SK-N-SH treated with all-trans-retinoic acid at 6 μM for 48 hours (cell line): ENCODE measurements around the gene DNAJC15.

Experiments
- BACH2 ChIP-seq: fragments of 250-450 bp; sonication (Bioruptor Pico); IDR thresholded peaks from 2 replicates; pipeline ENCODE4 v1.9.0; 2021; ENCODE audit warnings: mild to moderate bottlenecking, borderline replicate concordance
- ESRRG ChIP-seq: fragments of 250-450 bp; sonication (Bioruptor Pico); IDR thresholded peaks from 2 replicates; pipeline ENCODE4 v1.6.1; 2021; ENCODE audit warnings: mild to moderate bottlenecking
- ISL1 ChIP-seq: fragments of 250-450 bp; sonication (Bioruptor Pico); IDR thresholded peaks from 2 replicates; pipeline ENCODE4 v2.1.2; 2022; ENCODE audit warnings: mild to moderate bottlenecking, moderate library complexity
- PATZ1 ChIP-seq: fragments of 250-450 bp; sonication (Bioruptor Pico); IDR thresholded peaks from 2 replicates; pipeline ENCODE4 v1.8.0; 2020; ENCODE audit warnings: mild to moderate bottlenecking, moderate library complexity, borderline replicate concordance
- POU6F1 ChIP-seq: fragments of 250-450 bp; sonication (Bioruptor Pico); IDR thresholded peaks from 2 replicates; pipeline ENCODE4 v1.8.0; 2021; ENCODE audit warnings: low read depth, mild to moderate bottlenecking, moderate library complexity, borderline replicate concordance
- PPARA ChIP-seq: fragments of 250-450 bp; sonication (Bioruptor Pico); IDR thresholded peaks from 2 replicates; pipeline ENCODE4 v1.5.0; 2020; ENCODE audit warnings: mild to moderate bottlenecking, borderline replicate concordance
- RARB ChIP-seq: fragments of 250-450 bp; sonication (Bioruptor Pico); IDR thresholded peaks from 2 replicates; pipeline ENCODE4 v1.8.0; 2021; ENCODE audit warnings: mild to moderate bottlenecking, moderate library complexity
- SNAI2 ChIP-seq: fragments of 250-450 bp; sonication (Bioruptor Pico); IDR thresholded peaks from 2 replicates; pipeline ENCODE4 v1.5.0; 2020; ENCODE audit warnings: mild to moderate bottlenecking, moderate library complexity
- TCF4 ChIP-seq: fragments of 250-450 bp; sonication (Bioruptor Pico); IDR thresholded peaks from 2 replicates; pipeline ENCODE4 v1.8.0; 2021; ENCODE audit warnings: mild to moderate bottlenecking, moderate library complexity, borderline replicate concordance
- TOX ChIP-seq: fragments of 250-450 bp; sonication (Bioruptor Pico); IDR thresholded peaks from 2 replicates; pipeline ENCODE4 v1.8.0; 2021; ENCODE audit warnings: mild to moderate bottlenecking, moderate library complexity, borderline replicate concordance
- ZFP3 ChIP-seq: fragments of 250-450 bp; sonication (Bioruptor Pico); IDR thresholded peaks from 2 replicates; pipeline ENCODE4 v1.5.0; 2020; ENCODE audit warnings: mild to moderate bottlenecking, moderate library complexity
- ZFP30 ChIP-seq: fragments of 450-650 bp; formaldehyde crosslinking; IDR thresholded peaks from 2 replicates; pipeline ENCODE4 v1.5.0; 2022; ENCODE audit warnings: mild to moderate bottlenecking, moderate library complexity
- ZNF565 ChIP-seq: fragments of 450-650 bp; formaldehyde crosslinking; conservative IDR thresholded peaks from 2 replicates; pipeline ENCODE4 v1.5.0; 2020; ENCODE audit warnings: low read depth, mild to moderate bottlenecking, moderate library complexity

GRCh38 chr13:43132911-43133310, 109.5 kb downstream of the DNAJC15 start:
- TF ChIP-seq RARB (CRISPR knock-in tag) (no peak), TCF4 (CRISPR knock-in tag) (no peak), PPARA (CRISPR knock-in tag) (no peak), PATZ1 (CRISPR knock-in tag) (no peak), ZFP3 (CRISPR knock-in tag) (no peak), ISL1 (CRISPR knock-in tag) (no peak), ZNF565 (no peak), ZFP30 (CRISPR knock-in tag) (no peak), POU6F1 (CRISPR knock-in tag) (no peak), TOX (CRISPR knock-in tag) (no peak), SNAI2 (no peak), BACH2 (CRISPR knock-in tag) (no peak), ESRRG (CRISPR knock-in tag) (no peak)
